Measurements from ENCODE around the gene EBLN2. TPM values are rescaled to one million over a fixed set of nuclear protein-coding genes. Genes with fewer than 3 reads are reported as not detected.

Gene EBLN2
- total and polyA plus RNA-seq, 2 experiments from 2014 or later = 4.7 to 9.9 TPM

GRCh38 chr3:73056845-73057150 is 4.7 kb upstream of the EBLN2 start:
- Histone ChIP-seq H3K27me3 (ENCODE audit: insufficient read depth) (no peaks in the 10 kb centered on the region), H2AFZ (no peak overlapping the region), H3K4me3 (no peak overlapping the region), H3K4me1 (ENCODE audit: insufficient read depth) (no peaks in the 10 kb centered on the region; the same call in 1 of the 2 replicates), H3K79me2 (replicated peaks; ENCODE audit: insufficient read depth) (no peaks in the 10 kb centered on the region; the same call in none of the 2 replicates), H3K9me2 (ENCODE audit: insufficient read depth) (no peaks in the 10 kb centered on the region), H4K20me1 (replicated peaks; ENCODE audit: insufficient read depth) (peaks cover 33% of the 10 kb centered on the region), H3K36me3 (ENCODE audit: insufficient read depth) (0 out of 2 replicates have a peak, but pooled peaks cover 6% of the 10 kb centered on the region), H3K27ac (ENCODE audit: low read depth) (no peak overlapping the region), H3K4me2 (no peak overlapping the region), H3F3A (replicated peaks; ENCODE audit: low read depth) (no peaks in the 10 kb centered on the region)
- H3K9me3 Mint-ChIP-seq = no peaks in the 10 kb centered on the region
- peaks cover 11% of the 10 kb centered on the region; the same call in 2 of the 3 replicates for H3K4me1 Mint-ChIP-seq
- peaks cover 23% of the 10 kb centered on the region for H3K36me3 Mint-ChIP-seq (ENCODE audit: low read depth)
- ATAC-seq (no peak), DNase-seq (ENCODE audit: low spot score) (no peak)
- no peak overlapping the region for H3K4me3 Mint-ChIP-seq
- no peaks in the 10 kb centered on the region for H3K27me3 Mint-ChIP-seq (ENCODE audit: insufficient read depth, low read depth, poor library complexity)
- H3K27ac Mint-ChIP-seq = no peak overlapping the region
- TF ChIP-seq ZNF114 (CRISPR knock-in tag; IDR thresholded peaks at IDR 0.05) (no peak), EZH2phosphoT487 (IDR thresholded peaks at IDR 0.05; ENCODE audit: unreplicated experiment) (no peak), NANOG (IDR thresholded peaks at IDR 0.05; ENCODE audit: borderline replicate concordance) (no peak), ZNF331 (CRISPR knock-in tag; IDR thresholded peaks at IDR 0.05; ENCODE audit: low read depth) (no peak), EZH2 (IDR thresholded peaks at IDR 0.05; ENCODE audit: low read depth, unreplicated experiment) (no peak), JUNB (IDR thresholded peaks at IDR 0.05; ENCODE audit: unreplicated experiment) (no peak), CTCF (conservative IDR thresholded peaks at IDR 0.05; ENCODE audit: low read depth in 2 of 2) (no peak), STAT1 (IDR thresholded peaks at IDR 0.05; ENCODE audit: unreplicated experiment) (no peak), ZNF462 (CRISPR knock-in tag; IDR thresholded peaks at IDR 0.05) (no peak)

All from GM23338 (cell line).